ENCODE results near the gene MDK. TPM values are rescaled to one million over a fixed set of nuclear protein-coding genes. Genes with fewer than 3 reads are reported as not detected.

MDK gene
- total and polyA plus RNA-seq, 8 donors: 5.5 to 151 (median 25.8) TPM

DNA sequence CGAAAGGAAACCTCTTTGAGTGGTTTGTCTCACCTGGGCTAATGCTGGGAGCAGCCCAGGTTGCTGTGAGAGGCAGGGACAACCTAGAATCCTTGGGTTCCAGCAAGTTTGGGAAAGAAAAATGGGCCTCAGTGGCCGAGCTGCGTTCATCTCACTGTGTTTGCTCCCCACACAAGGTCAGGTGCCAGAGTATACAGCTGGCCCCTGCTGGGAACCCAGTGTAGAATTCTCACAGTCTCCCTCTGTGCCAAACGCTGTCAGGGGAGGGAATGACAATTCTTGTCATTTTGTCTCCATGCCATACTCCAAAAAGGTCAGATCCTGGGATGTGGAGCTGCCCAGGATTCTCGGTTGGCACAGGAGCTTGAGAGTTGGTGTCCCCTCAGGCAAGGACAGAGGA is 29.9 kb upstream of the MDK start:
- 33 to 67% (median 55%) methylated on average over 5 of the region's 5 CpGs for WGBS, 5 donors
- H3K4me3 ChIP-seq: peak overlapping the region in 1 of 4 donors; percentile 39
- H3K4me1 ChIP-seq: peaks cover 43 to 92% (median 86%) of the 10 kb centered on the region in 4 donors
- no peaks in the 10 kb centered on the region for H3K9me3 ChIP-seq
- intact Hi-C loops (cut with DNase I; ENCODE audit: low total_unique reads): no loop called here
- peaks cover 0 to 17% (median 5%) of the 10 kb centered on the region in 4 donors for H3K36me3 ChIP-seq
- no peaks in the 10 kb centered on the region for H3K27me3 ChIP-seq
- TF ChIP-seq POLR2A (IDR thresholded peaks at IDR 0.05) (no peak), EP300 (IDR thresholded peaks at IDR 0.05) (no peak), POLR2AphosphoS5 (IDR thresholded peaks at IDR 0.05) (no peak)
- TF ChIP-seq, protein P1, sequence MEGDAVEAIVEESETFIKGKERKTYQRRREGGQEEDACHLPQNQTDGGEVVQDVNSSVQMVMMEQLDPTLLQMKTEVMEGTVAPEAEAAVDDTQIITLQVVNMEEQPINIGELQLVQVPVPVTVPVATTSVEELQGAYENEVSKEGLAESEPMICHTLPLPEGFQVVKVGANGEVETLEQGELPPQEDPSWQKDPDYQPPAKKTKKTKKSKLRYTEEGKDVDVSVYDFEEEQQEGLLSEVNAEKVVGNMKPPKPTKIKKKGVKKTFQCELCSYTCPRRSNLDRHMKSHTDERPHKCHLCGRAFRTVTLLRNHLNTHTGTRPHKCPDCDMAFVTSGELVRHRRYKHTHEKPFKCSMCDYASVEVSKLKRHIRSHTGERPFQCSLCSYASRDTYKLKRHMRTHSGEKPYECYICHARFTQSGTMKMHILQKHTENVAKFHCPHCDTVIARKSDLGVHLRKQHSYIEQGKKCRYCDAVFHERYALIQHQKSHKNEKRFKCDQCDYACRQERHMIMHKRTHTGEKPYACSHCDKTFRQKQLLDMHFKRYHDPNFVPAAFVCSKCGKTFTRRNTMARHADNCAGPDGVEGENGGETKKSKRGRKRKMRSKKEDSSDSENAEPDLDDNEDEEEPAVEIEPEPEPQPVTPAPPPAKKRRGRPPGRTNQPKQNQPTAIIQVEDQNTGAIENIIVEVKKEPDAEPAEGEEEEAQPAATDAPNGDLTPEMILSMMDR (IDR thresholded peaks at IDR 0.05): no peak
- no peak for DNase-seq
- H3K27ac ChIP-seq: peak overlapping the region; percentile 76 to 90 (median 78)

DNA sequence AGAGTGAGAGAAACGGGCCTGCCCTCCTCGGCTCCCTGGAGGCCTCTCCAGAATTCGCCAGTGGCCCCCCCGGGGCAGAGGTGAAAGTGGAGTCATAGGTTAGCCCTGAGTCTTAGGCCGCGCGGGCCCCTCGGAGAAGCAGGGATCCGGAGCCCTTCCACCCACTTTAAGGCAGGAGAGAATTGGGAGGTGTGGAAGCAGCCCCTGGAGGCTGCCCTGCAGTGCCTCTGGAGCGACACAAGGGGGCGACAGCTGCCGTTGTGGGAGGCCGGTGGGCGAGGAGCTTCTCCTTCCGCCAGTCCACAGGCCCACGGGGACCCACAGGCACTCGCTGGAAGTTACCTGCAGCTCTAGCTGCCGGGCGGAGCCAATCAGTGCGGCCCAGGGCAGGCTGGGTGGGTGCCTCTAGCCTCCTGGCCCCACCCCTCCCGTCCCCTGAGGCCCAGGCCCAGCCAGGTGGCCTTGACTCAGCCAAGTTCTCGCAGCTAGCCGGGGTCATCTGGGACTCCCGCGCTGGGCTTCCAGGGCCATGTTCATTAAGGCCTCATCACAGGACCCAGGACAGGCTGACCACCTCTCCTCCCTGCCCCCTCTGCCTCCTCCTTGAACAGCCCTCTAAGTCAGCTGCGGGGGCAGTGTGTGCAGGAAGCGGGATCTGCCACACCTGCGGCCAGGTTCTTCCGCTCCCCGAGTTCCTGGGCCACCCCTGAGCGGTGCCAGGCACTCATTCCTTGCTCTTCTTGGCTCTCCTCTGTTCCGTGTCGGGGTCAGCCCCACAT is 29.2 kb upstream of the MDK start:
- Histone ChIP-seq H3K4me1 (peaks cover 45 to 93% (median 88%) of the 10 kb centered on the region in 4 donors), H3K9me3 (no peaks in the 10 kb centered on the region), H3K4me3 (peak overlapping the region; percentile 7 to 39 (median 21)), H3K36me3 (peaks cover 0 to 17% (median 5%) of the 10 kb centered on the region in 4 donors), H3K27ac (peak overlapping the region; percentile 76 to 90 (median 78)), H3K27me3 (no peaks in the 10 kb centered on the region)
- DNase-seq: peak; percentile 87 to 88
- intact Hi-C loops (cut with DNase I; ENCODE audit: low total_unique reads): no loop called here
- no peak for TF ChIP-seq POLR2A (IDR thresholded peaks at IDR 0.05)
- TF ChIP-seq, protein P1 (IDR thresholded peaks at IDR 0.05): peak in 6 of 7 experiments; percentile 35 to 97 (median 94)
- TF ChIP-seq POLR2AphosphoS5 (IDR thresholded peaks at IDR 0.05): peak in 2 of 3 donors; percentile 28 to 62
- WGBS, 5 donors: 23 to 46% (median 37%) methylated on average over 3 to 33 of the region's 33 CpGs

DNA sequence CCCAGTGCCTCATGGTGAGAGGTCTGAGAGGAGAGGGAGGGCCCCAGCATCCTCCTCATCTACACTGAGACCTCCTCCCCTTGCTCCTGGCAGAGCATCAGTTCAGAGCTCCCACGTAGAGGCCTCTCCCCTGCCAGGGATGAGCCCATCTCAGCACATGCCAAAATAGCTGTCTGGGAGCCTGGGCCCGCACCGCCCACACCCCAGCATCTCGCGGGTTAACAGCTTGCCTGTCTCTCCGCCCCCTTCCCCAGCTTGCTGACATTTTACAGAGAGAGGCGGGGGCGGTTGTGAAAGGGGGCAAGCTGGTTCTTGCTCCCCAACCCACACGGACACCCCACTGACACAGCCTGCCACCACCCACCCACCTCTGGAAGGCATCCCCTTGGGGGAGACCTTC is 27.8 kb upstream of the MDK start:
- 48 to 59% (median 56%) methylated on average over 3 to 9 of the region's 9 CpGs for WGBS, 5 donors
- intact Hi-C loops (cut with DNase I; ENCODE audit: low total_unique reads): no loop called here
- H3K27ac ChIP-seq: peak overlapping the region; percentile 9 to 90 (median 78)

DNA sequence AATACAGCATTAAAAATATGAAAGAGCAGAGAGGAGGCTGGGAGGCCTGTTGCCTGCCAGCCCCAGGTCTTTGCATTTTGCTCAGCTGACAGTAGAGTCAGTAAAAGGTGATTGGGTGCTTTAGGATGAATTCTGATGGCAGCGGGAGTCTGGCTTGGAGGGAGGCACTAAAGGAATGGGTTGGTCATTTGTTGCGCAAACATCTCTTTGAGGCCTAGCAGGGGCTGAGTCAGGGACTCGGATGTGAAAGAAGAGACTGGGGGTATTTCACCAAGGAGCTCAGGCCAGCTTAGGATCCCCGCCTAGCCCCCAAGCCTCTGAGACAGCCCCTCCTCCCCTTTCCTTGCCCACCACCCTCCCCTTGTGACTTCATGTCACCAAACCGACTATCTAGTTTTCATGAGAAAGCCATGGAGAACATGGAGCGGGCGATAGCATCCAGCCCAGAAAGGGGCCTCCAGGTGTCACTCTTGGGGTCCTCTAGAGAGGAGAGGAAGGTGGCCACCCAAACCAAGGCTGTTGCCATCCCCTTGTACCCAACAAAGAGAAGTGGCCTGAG is 24.5 kb upstream of the MDK start:
- intact Hi-C loops (cut with DNase I; ENCODE audit: low total_unique reads): no loop called here
- H3K9me3 ChIP-seq: no peaks in the 10 kb centered on the region
- H3K27me3 ChIP-seq: no peaks in the 10 kb centered on the region
- DNase-seq: no peak
- H3K36me3 ChIP-seq: peaks cover 0 to 17% (median 5%) of the 10 kb centered on the region in 4 donors
- TF ChIP-seq, protein P1 (IDR thresholded peaks at IDR 0.05): no peak
- TF ChIP-seq EP300 (IDR thresholded peaks at IDR 0.05): no peak
- peak overlapping the region in 1 of 4 donors; percentile 22 for H3K4me3 ChIP-seq
- 67 to 79% (median 76%) methylated on average over 7 of the region's 7 CpGs for WGBS, 5 donors
- H3K27ac ChIP-seq: peak overlapping the region; percentile 26 to 79 (median 67)
- H3K4me1 ChIP-seq: peaks cover 40 to 89% (median 77%) of the 10 kb centered on the region in 4 donors

More for the DNA sequence above, 27.8 kb upstream of the MDK start:
- peak in 1 of 2 donors; percentile 69 for DNase-seq
- TF ChIP-seq POLR2AphosphoS5 (IDR thresholded peaks at IDR 0.05) (no peak), EP300 (IDR thresholded peaks at IDR 0.05) (no peak), POLR2A (IDR thresholded peaks at IDR 0.05) (no peak)
- TF ChIP-seq, protein P1 (IDR thresholded peaks at IDR 0.05): no peak
- Histone ChIP-seq H3K4me3 (no peak overlapping the region), H3K4me1 (peaks cover 44 to 98% (median 91%) of the 10 kb centered on the region in 4 donors), H3K36me3 (peaks cover 0 to 17% (median 5%) of the 10 kb centered on the region in 4 donors), H3K27me3 (no peaks in the 10 kb centered on the region), H3K9me3 (no peaks in the 10 kb centered on the region)

All from stomach (tissue), 9 donors.